H1 (cell line): ENCODE results near the gene BAX. TPM values are rescaled to one million over a fixed set of nuclear protein-coding genes. Genes with fewer than 3 reads are reported as not detected.

ENCODE experiments used
- CTCF ChIA-PET: fragments of 300-600 bp; sonication (Branson Sonifier 250); formaldehyde crosslinking; loops from one replicate; lab custom pipeline; 2021; ENCODE audit not compliant: partially characterized antibody; lab: Charles Lee
- POLR2A ChIA-PET: fragments of 300-600 bp; sonication (Branson Sonifier 250); formaldehyde crosslinking; loops from one replicate; lab custom pipeline; 2021; ENCODE audit warnings: inconsistent platforms; ENCODE audit not compliant: partially characterized antibody; lab: Charles Lee
- DNase-seq, 2 experiments: peaks; one replicate each; pipeline versions ENCODE4 v3.0.0 to v3.0.0-alpha.2; 2010 to 2022; ENCODE audit warnings: low spot score in 2 of 2, low read depth in 1 of 2, mixed read lengths in 1 of 2
- FAIRE-seq: peaks from 2 replicates; lab custom pipeline; 2011; peaks lifted over from hg19 to GRCh38; lab: Jason Lieb, UNC
- H2AFZ ChIP-seq: 2 replicates; pipeline ENCODE4 v1.8.1; 2012; ENCODE audit warnings: low read length, inconsistent platforms
- H2AK5ac ChIP-seq: 2 replicates; pipeline ENCODE4 v1.6.1; 2013; ENCODE audit warnings: low read depth, low read length
- H2BK120ac ChIP-seq: replicated peaks from 2 replicates; pipeline ENCODE3; 2013; ENCODE audit warnings: low read depth, low read length, inconsistent platforms
- H2BK12ac ChIP-seq: 2 replicates; pipeline ENCODE4 v1.6.1; 2013; ENCODE audit warnings: low read depth, low read length
- H2BK15ac ChIP-seq: 2 replicates; pipeline ENCODE4 v1.6.1; 2013; ENCODE audit warnings: low read length
- H2BK20ac ChIP-seq: 2 replicates; pipeline ENCODE4 v1.6.1; 2013; ENCODE audit warnings: low read length
- H2BK5ac ChIP-seq: 2 replicates; pipeline ENCODE4 v1.6.1; 2013; ENCODE audit warnings: low read depth, low read length
- H3K14ac ChIP-seq: 2 replicates; pipeline ENCODE4 v1.6.1; 2013; ENCODE audit warnings: inconsistent platforms; ENCODE audit not compliant: insufficient read length
- H3K18ac ChIP-seq: 2 replicates; pipeline ENCODE4 v1.6.1; 2013; ENCODE audit warnings: low read length; ENCODE audit errors: extremely low read depth
- H3K23ac ChIP-seq: 2 replicates; pipeline ENCODE4 v1.6.1; 2013; ENCODE audit warnings: inconsistent platforms; ENCODE audit not compliant: insufficient read length
- H3K23me2 ChIP-seq: 2 replicates; pipeline ENCODE4 v1.6.1; 2013; ENCODE audit warnings: low read depth, low read length
- H3K27ac ChIP-seq: 2 replicates; pipeline ENCODE4 v1.6.1; 2011; ENCODE audit warnings: low read depth, low read length, inconsistent platforms
- H3K27me3 ChIP-seq, 4 experiments: replicated peaks in 1 of 4; 1 replicate in 1 of 4; 2 replicates in 3 of 4; pipeline versions ENCODE4 v1.6.1 to v1.8.1; 2011 to 2013; ENCODE audit warnings: low read length in 3 of 4, mild to moderate bottlenecking in 3 of 4, inconsistent platforms in 2 of 4, mixed read lengths in 2 of 4, moderate library complexity in 1 of 4; ENCODE audit not compliant: control insufficient read depth in 3 of 4, insufficient read depth in 3 of 4; ENCODE audit errors: extremely low read depth in 1 of 4
- H3K36me3 ChIP-seq, 4 experiments: 2 replicates each; pipeline versions ENCODE4 v1.6.1 to v1.8.1; 2011 to 2013; ENCODE audit warnings: mild to moderate bottlenecking in 4 of 4, low read length in 3 of 4, moderate library complexity in 2 of 4, control low read depth in 1 of 4, inconsistent platforms in 1 of 4; ENCODE audit not compliant: insufficient read depth in 4 of 4, control insufficient read depth in 2 of 4
- H3K4ac ChIP-seq: replicated peaks from 2 replicates; pipeline ENCODE3; 2013; ENCODE audit warnings: low read length, low read depth, mixed read lengths, inconsistent platforms; ENCODE audit not compliant: insufficient read length
- H3K4me1 ChIP-seq, 4 experiments: replicated peaks in 1 of 4; 1 replicate in 1 of 4; 2 replicates in 3 of 4; pipeline versions ENCODE4 v1.6.1 to v1.8.1; 2011 to 2013; ENCODE audit warnings: low read length in 3 of 4, inconsistent platforms in 2 of 4, mixed read lengths in 1 of 4; ENCODE audit not compliant: insufficient read depth in 4 of 4, control insufficient read depth in 3 of 4
- H3K4me2 ChIP-seq, 2 experiments: 2 replicates each; pipeline versions ENCODE4 v1.6.1 to v1.8.1; 2011 to 2013; ENCODE audit warnings: low read depth in 2 of 2, low read length in 2 of 2, control low read depth in 1 of 2, inconsistent platforms in 1 of 2, mild to moderate bottlenecking in 1 of 2; ENCODE audit not compliant: insufficient read depth in 1 of 2
- H3K4me3 ChIP-seq, 4 experiments: fragments of 200-600, 300-600 bp in 1 of 4; sonication (generic), shearing (Covaris generic), sonication (Bioruptor Twin) in 1 of 4; 2 replicates each; pipeline versions ENCODE4 v1.5.1 to v1.8.1; 2011 to 2016; ENCODE audit warnings: low read length in 4 of 4, low read depth in 3 of 4, control low read depth in 2 of 4, inconsistent platforms in 2 of 4, mild to moderate bottlenecking in 2 of 4, mixed read lengths in 1 of 4, moderate library complexity in 1 of 4; ENCODE audit not compliant: insufficient read depth in 2 of 4; ENCODE audit errors: extremely low read depth in 1 of 4
- H3K56ac ChIP-seq: replicated peaks from 2 replicates; pipeline ENCODE3; 2013; ENCODE audit warnings: low read depth, mild to moderate bottlenecking, mixed read lengths, low read length, inconsistent platforms; ENCODE audit not compliant: insufficient read length
- H3K79me1 ChIP-seq: 2 replicates; pipeline ENCODE4 v1.6.1; 2013; ENCODE audit warnings: low read depth, low read length, control low read depth
- H3K79me2 ChIP-seq, 2 experiments: 2 replicates each; pipeline versions ENCODE4 v1.6.1 to v1.8.1; 2012 to 2013; ENCODE audit warnings: low read length in 2 of 2, mild to moderate bottlenecking in 2 of 2, inconsistent platforms in 1 of 2; ENCODE audit not compliant: insufficient read depth in 2 of 2, control insufficient read depth in 1 of 2
- H3K9ac ChIP-seq, 4 experiments: replicated peaks in 1 of 4; 1 replicate in 1 of 4; 2 replicates in 3 of 4; pipeline versions ENCODE4 v1.6.1 to v1.8.1; 2011 to 2013; ENCODE audit warnings: low read depth in 3 of 4, low read length in 3 of 4, control low read depth in 2 of 4, mild to moderate bottlenecking in 2 of 4, moderate library complexity in 2 of 4, inconsistent platforms in 1 of 4; ENCODE audit errors: extremely low read depth in 1 of 4
- H3K9me3 ChIP-seq, 2 experiments: 2 replicates each; pipeline versions ENCODE4 v1.6.1 to v1.8.1; 2012 to 2013; ENCODE audit warnings: mild to moderate bottlenecking in 2 of 2, moderate library complexity in 2 of 2, control low read depth in 1 of 2, inconsistent platforms in 1 of 2, low read depth in 1 of 2, low read length in 1 of 2, mixed read lengths in 1 of 2; ENCODE audit not compliant: insufficient read depth in 2 of 2
- H4K20me1 ChIP-seq, 2 experiments: replicated peaks in 1 of 2; 2 replicates each; pipeline versions ENCODE3 to v1.8.1; 2011 to 2013; ENCODE audit warnings: inconsistent platforms in 2 of 2, low read length in 2 of 2, mild to moderate bottlenecking in 1 of 2; ENCODE audit not compliant: insufficient read depth in 2 of 2, control insufficient read depth in 1 of 2
- H4K5ac ChIP-seq: 2 replicates; pipeline ENCODE4 v1.6.1; 2013; ENCODE audit warnings: low read length, low read depth, mixed read lengths, inconsistent platforms; ENCODE audit not compliant: insufficient read length
- H4K8ac ChIP-seq: 2 replicates; pipeline ENCODE4 v1.8.0; 2013; ENCODE audit warnings: mild to moderate bottlenecking, moderate library complexity, low read length, inconsistent platforms; ENCODE audit not compliant: insufficient read depth; ENCODE audit errors: extremely low read depth
- H4K91ac ChIP-seq: replicated peaks from 2 replicates; pipeline ENCODE3; 2013; ENCODE audit warnings: low read length, mixed read lengths, inconsistent platforms; ENCODE audit not compliant: insufficient read length
- BRCA1 ChIP-seq: IDR thresholded peaks from 2 replicates; pipeline ENCODE4 v1.6.1; 2012; ENCODE audit warnings: low read depth, low read length, improper control_type of control experiment
- CHD1 ChIP-seq: IDR thresholded peaks from 2 replicates; pipeline ENCODE4 v1.6.1; 2012; ENCODE audit warnings: low read depth, low read length, improper control_type of control experiment
- GTF2F1 ChIP-seq: IDR thresholded peaks from 2 replicates; pipeline ENCODE4 v1.6.1; 2012; ENCODE audit warnings: low read depth, low read length, improper control_type of control experiment, borderline replicate concordance
- HDAC6 ChIP-seq: IDR thresholded peaks from one replicate; pipeline ENCODE4 v1.7.1; 2012; ENCODE audit warnings: low read depth, mild to moderate bottlenecking, inconsistent platforms, low read length, moderate library complexity
- NANOG ChIP-seq: IDR thresholded peaks from 2 replicates; pipeline ENCODE4 v1.6.1; 2011; ENCODE audit warnings: low read length, low read depth, mild to moderate bottlenecking, inconsistent platforms; ENCODE audit not compliant: insufficient read depth, poor library complexity, severe bottlenecking
- POLR2AphosphoS5 ChIP-seq: IDR thresholded peaks from 2 replicates; pipeline ENCODE4 v1.6.1; 2011; ENCODE audit warnings: low read depth, low read length
- SP1 ChIP-seq: IDR thresholded peaks from 2 replicates; pipeline ENCODE4 v1.6.1; 2011; ENCODE audit warnings: low read depth, low read length
- WGBS, 2 experiments: shearing (Covaris generic) in 1 of 2; methylation state at CpG; one replicate each; pipeline versions ENCODE4 v1.1.6 to v1.1.7; 2013 to 2015; ENCODE audit warnings: low lambda C conversion rate in 2 of 2, mixed read lengths in 2 of 2, inconsistent platforms in 1 of 2, low coverage in 1 of 2, missing lambda C conversion rate in 1 of 2; ENCODE audit not compliant: insufficient replicate concordance in 2 of 2, insufficient coverage in 1 of 2, insufficient read length in 1 of 2; ENCODE audit errors: extremely low coverage in 1 of 2, missing lambda C conversion rate in 1 of 2; 5-methylcytosine and 5-hydroxymethylcytosine counted together
- polyA plus RNA-seq, 7 experiments: library from polyadenylated mRNA; depleted of rRNA in 3 of 7; stranded (reverse) in 5 of 7; unstranded in 2 of 7; fragments of >200 nt in 5 of 7; fragments of 200-250 nt in 2 of 7; gene quantifications; 1 replicate in 5 of 7; 2 replicates in 1 of 7; 4 replicates in 1 of 7; pipeline versions ENCODE4 v1.2.1 to v1.2.3, GENCODE V29; 2011 to 2013; ENCODE audit warnings: missing spikeins in 2 of 7, mixed read lengths in 2 of 7
- total RNA-seq: library from RNA; stranded (reverse); fragmentation: NEBNext Ultra II Directional; extraction: Animal tissue kit (Norgen Biotek cat#: 25700); gene quantifications from 2 replicates; pipeline ENCODE4 v1.2.1, GENCODE V29; 2021

The BAX gene
- total and polyA plus RNA-seq, 2 of the 8 experiments (the other 6 are each of a cell fraction or from before 2014, with no cell fraction given) = 257 to 346 TPM

DNA sequence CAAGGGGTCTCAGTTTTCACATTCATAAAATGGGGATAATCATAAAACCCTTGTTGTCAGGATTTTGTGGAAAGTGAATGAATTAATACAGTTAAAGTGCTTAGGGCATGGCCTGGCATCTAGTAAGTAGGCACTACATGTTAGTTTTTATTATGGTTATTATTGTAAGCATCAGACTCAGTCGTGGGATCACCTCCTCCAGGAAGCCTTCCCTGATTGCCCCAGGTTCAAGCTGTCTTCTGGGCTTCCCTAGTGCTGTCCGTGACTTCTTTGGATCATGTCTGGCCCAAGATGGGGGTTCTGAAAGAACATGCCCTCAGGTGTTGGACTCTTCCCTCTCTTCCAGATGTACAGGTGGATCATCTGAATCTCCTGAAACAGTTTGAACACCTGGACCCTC is 43.9 kb upstream of the BAX start:
- FAIRE-seq (no peak), DNase-seq (no peak)
- no peaks in the 10 kb centered on the region for H3K4me1 ChIP-seq
- H3K18ac ChIP-seq = no peak overlapping the region
- H3K9me3 ChIP-seq = no peaks in the 10 kb centered on the region
- no peak overlapping the region for H3K4me2 ChIP-seq
- no peak overlapping the region for H3K4ac ChIP-seq
- ChIA-PET POLR2A (interaction anchor here (1.8 to 3.1 kb wide), 3 partner anchors 10 to 53 kb away, joined by 5 to 8 read pairs (median 6); no protein-coding TSS in a partner anchor), CTCF (interaction anchor here (0.7 to 1.8 kb wide), 2 partner anchors 9 to 67 kb away, joined by 3 read pairs; no protein-coding TSS in a partner anchor)
- no peak overlapping the region for H2BK5ac ChIP-seq
- no peak overlapping the region for H2BK20ac ChIP-seq
- no peaks in the 10 kb centered on the region for H3K23me2 ChIP-seq
- no peak overlapping the region for H3K27ac ChIP-seq
- peaks cover 18 to 58% (median 37%) of the 10 kb centered on the region in 4 experiments for H3K36me3 ChIP-seq
- no peaks in the 10 kb centered on the region for H3K27me3 ChIP-seq
- 83% methylated on average over 2 of the region's 2 CpGs; no CpG with 5 or more reads in 1 of the 2 experiments for WGBS, 2 experiments
- H2BK15ac ChIP-seq = no peak overlapping the region
- no peak overlapping the region for H3K9ac ChIP-seq
- H4K20me1 ChIP-seq = peaks cover 0 to 4% of the 10 kb centered on the region in 2 experiments
- no peak overlapping the region for H3K14ac ChIP-seq
- H4K8ac ChIP-seq = no peak overlapping the region
- no peak overlapping the region for H3K4me3 ChIP-seq
- no peak overlapping the region for H2BK120ac ChIP-seq
- H3K56ac ChIP-seq = no peak overlapping the region
- no peak overlapping the region for H4K91ac ChIP-seq
- H3K79me2 ChIP-seq = no peaks in the 10 kb centered on the region
- H3K23ac ChIP-seq = no peak overlapping the region
- H4K5ac ChIP-seq = no peak overlapping the region
- H2AFZ ChIP-seq = no peak overlapping the region
- H3K79me1 ChIP-seq = no peaks in the 10 kb centered on the region
- H2BK12ac ChIP-seq = no peak overlapping the region
- TF ChIP-seq BRCA1 (no peak), SP1 (no peak), NANOG (no peak), CHD1 (no peak), GTF2F1 (no peak), POLR2AphosphoS5 (no peak), HDAC6 (no peak)
- H2AK5ac ChIP-seq = no peak overlapping the region
